Tongue (tissue), 2 donors: ENCODE measurements around the gene GOT2. TPM values are rescaled to one million over a fixed set of nuclear protein-coding genes. Genes with fewer than 3 reads are reported as not detected.

ENCODE experiments used
- small RNA-seq: library from RNA; depleted of rRNA; stranded (forward); fragments of <200 nt; gene quantifications from one replicate; pipeline ENCODE3, GENCODE V24; 2014; ENCODE audit warnings: low replicate concordance
- total RNA-seq: library from RNA; depleted of rRNA; stranded (reverse); fragments of >200 nt; gene quantifications from one replicate; pipeline ENCODE4 v1.2.3, GENCODE V29; 2014

GOT2 gene
- total RNA-seq, 1 donor from 2014 or later: 71.1 TPM

Small RNA genes within 50 kb of the gene (small RNA-seq; reads per million reads assigned to genes)
- gene RN7SL143P (not detected), gene RNU6-1155P (not detected)

Other genes starting within 250 kb of the GOT2 start
- gene NDRG4, start 234.2 kb downstream of the GOT2 start, total RNA-seq: 14.2 TPM
- gene SETD6, start 218.8 kb downstream of the GOT2 start, total RNA-seq: 16.2 TPM
- gene CNOT1, start 104.5 kb downstream of the GOT2 start, total RNA-seq: 165 TPM
- gene SLC38A7, start 49.5 kb downstream of the GOT2 start, total RNA-seq: 10.4 TPM